PFSK-1 (cell line): Measurements from ENCODE around the gene LSMEM2.

Source experiments
- FOXP2 ChIP-seq: optimal IDR thresholded peaks from 2 replicates; pipeline ENCODE3; 2011; ENCODE audit warnings: borderline replicate concordance, control low read depth, inconsistent platforms; ENCODE audit not compliant: insufficient read depth; ENCODE audit errors: extremely low read length, extremely low read depth
- POLR2AphosphoS5 ChIP-seq: IDR thresholded peaks from 2 replicates; pipeline ENCODE4 v1.6.1; 2012; ENCODE audit warnings: low read depth, mild to moderate bottlenecking, control low read depth, low read length, moderate library complexity
- REST ChIP-seq, 2 experiments: IDR thresholded peaks; 2 replicates each; pipeline versions ENCODE4 v1.6.1 to v1.8.0; 2011 to 2012; ENCODE audit warnings: low read depth in 2 of 2, low read length in 2 of 2, control low read depth in 1 of 2, inconsistent platforms in 1 of 2, mild to moderate bottlenecking in 1 of 2, moderate library complexity in 1 of 2; ENCODE audit not compliant: insufficient read depth in 1 of 2
- SIN3A ChIP-seq: IDR thresholded peaks from 2 replicates; pipeline ENCODE4 v1.6.1; 2012; ENCODE audit warnings: mild to moderate bottlenecking, low read length, moderate library complexity, borderline replicate concordance; ENCODE audit not compliant: insufficient read depth
- TAF1 ChIP-seq: IDR thresholded peaks from 2 replicates; pipeline ENCODE4 v1.6.1; 2012; ENCODE audit warnings: low read length, control low read depth, borderline replicate concordance; ENCODE audit not compliant: insufficient read depth

DNA sequence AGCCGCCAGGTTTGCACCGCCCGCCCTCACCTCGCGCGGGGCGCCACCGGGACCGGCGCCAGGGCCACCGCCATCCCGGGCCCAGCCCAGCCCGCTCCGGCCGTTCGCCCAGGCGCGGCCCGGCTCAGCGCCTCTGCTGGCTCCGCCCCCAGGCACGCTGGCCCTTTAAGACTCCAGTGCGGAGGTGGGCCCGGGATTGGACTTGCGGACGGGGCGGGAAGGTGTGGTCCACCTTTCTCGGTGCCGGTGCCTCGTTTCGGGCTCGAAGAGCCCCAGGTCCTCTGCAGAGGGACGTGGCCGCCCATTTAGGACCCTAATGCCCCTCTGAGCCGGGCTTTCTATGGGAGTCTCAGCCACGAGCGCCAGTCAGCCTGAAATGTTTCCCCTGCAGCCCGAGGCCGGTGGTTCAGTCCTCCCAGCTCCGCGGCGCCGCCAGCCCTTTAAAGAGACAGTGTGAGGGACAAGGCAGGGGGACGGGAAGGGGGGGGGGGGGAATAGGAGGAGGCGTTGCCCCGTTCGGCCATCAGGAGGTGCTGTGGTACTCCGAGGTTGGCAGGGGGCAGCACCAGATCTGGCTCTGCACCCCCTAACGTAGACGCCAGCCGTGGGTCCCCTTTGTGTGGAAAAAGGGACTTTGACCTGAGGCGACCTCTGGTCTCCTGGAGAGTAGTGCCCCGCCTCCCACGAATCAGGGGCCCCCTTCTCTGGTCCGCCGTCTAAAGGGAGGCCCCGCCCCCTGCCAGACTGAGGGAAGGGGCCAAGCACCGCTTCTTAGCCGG is 42.6 kb downstream of the LSMEM2 start:
- TF ChIP-seq POLR2AphosphoS5, result 0 out of 2 replicates have a peak, but pooled peaks have one; percentile 21
- no peak for TF ChIP-seq REST (IDR thresholded peaks at IDR 0.05; ENCODE audit: insufficient read depth in 1 of 2, low read depth in 2 of 2, low read length in 2 of 2)
- no peak for TF ChIP-seq SIN3A
- TF ChIP-seq TAF1, result no peak
- no peak for TF ChIP-seq FOXP2
